H9 (cell line): ENCODE data around the gene ZFP92. TPM values are rescaled to one million over a fixed set of nuclear protein-coding genes. Genes with fewer than 3 reads are reported as not detected.

Experiments used
- DNase-seq: peaks from one replicate; pipeline ENCODE4 v3.0.0-alpha.2; 2017
- H2AFZ ChIP-seq: one replicate; pipeline ENCODE4 v1.6.1; 2013; ENCODE audit warnings: mild to moderate bottlenecking, low read length, control low read depth, moderate library complexity
- H2AK5ac ChIP-seq: 2 replicates; pipeline ENCODE4 v1.6.1; 2013; ENCODE audit warnings: low read length, control low read depth, mixed read lengths; ENCODE audit not compliant: insufficient read length
- H2BK120ac ChIP-seq: one replicate; pipeline ENCODE4 v1.6.1; 2013; ENCODE audit warnings: low read depth, mild to moderate bottlenecking, low read length, control low read depth, inconsistent platforms; ENCODE audit not compliant: poor library complexity, severe bottlenecking
- H2BK12ac ChIP-seq: 2 replicates; pipeline ENCODE4 v1.6.1; 2013; ENCODE audit warnings: low read length, control low read depth, mixed read lengths, low read depth; ENCODE audit not compliant: insufficient read length
- H2BK15ac ChIP-seq: 2 replicates; pipeline ENCODE4 v1.6.1; 2013; ENCODE audit warnings: low read depth, low read length, control low read depth
- H2BK20ac ChIP-seq: one replicate; pipeline ENCODE4 v1.6.1; 2013; ENCODE audit warnings: low read depth, mild to moderate bottlenecking, low read length, control low read depth, inconsistent platforms; ENCODE audit not compliant: poor library complexity, severe bottlenecking
- H2BK5ac ChIP-seq: 2 replicates; pipeline ENCODE4 v1.6.1; 2013; ENCODE audit warnings: low read length, control low read depth, mixed read lengths; ENCODE audit not compliant: insufficient read length
- H3K14ac ChIP-seq: 2 replicates; pipeline ENCODE4 v1.6.1; 2013; ENCODE audit warnings: low read length, control low read depth; ENCODE audit not compliant: insufficient read depth
- H3K18ac ChIP-seq: 2 replicates; pipeline ENCODE4 v1.6.1; 2013; ENCODE audit warnings: low read depth, mild to moderate bottlenecking, mixed read lengths, low read length, control low read depth; ENCODE audit not compliant: insufficient read length
- H3K23ac ChIP-seq: 2 replicates; pipeline ENCODE4 v1.6.1; 2013; ENCODE audit warnings: low read length, control low read depth, mixed read lengths, low read depth; ENCODE audit not compliant: insufficient read length
- H3K23me2 ChIP-seq: 2 replicates; pipeline ENCODE4 v1.6.1; 2013; ENCODE audit warnings: low read depth, mild to moderate bottlenecking, mixed read lengths, low read length, control low read depth; ENCODE audit not compliant: insufficient read length, poor library complexity, severe bottlenecking
- H3K27ac ChIP-seq: 2 replicates; pipeline ENCODE4 v1.5.1; 2013; ENCODE audit warnings: low read length, control low read depth, mixed read lengths, low read depth; ENCODE audit not compliant: insufficient read length
- H3K27me3 ChIP-seq: 2 replicates; pipeline ENCODE4 v1.6.1; 2013; ENCODE audit warnings: low read length, control low read depth, inconsistent platforms; ENCODE audit not compliant: insufficient read depth
- H3K4ac ChIP-seq: 2 replicates; pipeline ENCODE4 v1.6.1; 2013; ENCODE audit warnings: low read depth, mild to moderate bottlenecking, control low read depth, inconsistent platforms, low read length, moderate library complexity
- H3K4me1 ChIP-seq: 2 replicates; pipeline ENCODE4 v1.6.1; 2013; ENCODE audit warnings: low read length, control low read depth, inconsistent platforms; ENCODE audit not compliant: insufficient read depth
- H3K4me2 ChIP-seq: 2 replicates; pipeline ENCODE4 v1.6.1; 2013; ENCODE audit warnings: low read length, control low read depth, mixed read lengths; ENCODE audit not compliant: insufficient read length, insufficient read depth
- H3K56ac ChIP-seq: 2 replicates; pipeline ENCODE4 v1.6.1; 2013; ENCODE audit warnings: low read depth, mild to moderate bottlenecking, mixed read lengths, low read length, control low read depth; ENCODE audit not compliant: insufficient read length
- H3K79me1 ChIP-seq: 2 replicates; pipeline ENCODE4 v1.6.1; 2013; ENCODE audit warnings: low read depth, mild to moderate bottlenecking, moderate library complexity, low read length, control low read depth, inconsistent platforms; ENCODE audit not compliant: insufficient read depth, poor library complexity, severe bottlenecking
- H3K79me2 ChIP-seq: 2 replicates; pipeline ENCODE4 v1.6.1; 2013; ENCODE audit warnings: low read length, control low read depth, inconsistent platforms; ENCODE audit not compliant: insufficient read depth
- H3K9ac ChIP-seq: 2 replicates; pipeline ENCODE4 v1.6.1; 2013; ENCODE audit warnings: low read length, control low read depth, mixed read lengths; ENCODE audit not compliant: insufficient read length; ENCODE audit errors: extremely low read depth
- H3K9me3 ChIP-seq: one replicate; pipeline ENCODE4 v1.6.1; 2013; ENCODE audit warnings: low read depth, low read length, inconsistent platforms; ENCODE audit not compliant: control insufficient read depth
- H3T11ph ChIP-seq: one replicate; pipeline ENCODE4 v1.6.1; 2013; ENCODE audit warnings: mild to moderate bottlenecking, low read length, control low read depth, inconsistent platforms
- H4K20me1 ChIP-seq: one replicate; pipeline ENCODE4 v1.6.1; 2013; ENCODE audit not compliant: control insufficient read depth, insufficient read length, insufficient read depth
- H4K5ac ChIP-seq: 2 replicates; pipeline ENCODE4 v1.6.1; 2013; ENCODE audit warnings: low read depth, mild to moderate bottlenecking, mixed read lengths, low read length, control low read depth; ENCODE audit not compliant: insufficient read length
- H4K8ac ChIP-seq: replicated peaks from 2 replicates; pipeline ENCODE4 v1.6.1; 2013; ENCODE audit warnings: low read length, control low read depth, mixed read lengths, low read depth; ENCODE audit not compliant: insufficient read length
- H4K91ac ChIP-seq: 2 replicates; pipeline ENCODE4 v1.6.1; 2013; ENCODE audit warnings: low read depth, mild to moderate bottlenecking, moderate library complexity, mixed read lengths, low read length, control low read depth; ENCODE audit not compliant: insufficient read length
- H3K27ac Mint-ChIP-seq, 3 experiments: 2 replicates in 2 of 3; 3 replicates in 1 of 3; pipeline ENCODE4 v1.8.0; 2020 to 2021; ENCODE audit warnings: mixed read lengths in 3 of 3, mild to moderate bottlenecking in 1 of 3, moderate library complexity in 1 of 3
- H3K27me3 Mint-ChIP-seq: 2 replicates; pipeline ENCODE4 v1.8.0; 2021; ENCODE audit warnings: low read depth, mild to moderate bottlenecking, moderate library complexity, mixed read lengths
- H3K36me3 Mint-ChIP-seq, 3 experiments: 2 replicates in 2 of 3; 3 replicates in 1 of 3; pipeline ENCODE4 v1.8.0; 2020 to 2021; ENCODE audit warnings: low read depth in 3 of 3, mixed read lengths in 3 of 3; ENCODE audit not compliant: insufficient read depth in 1 of 3
- H3K4me1 Mint-ChIP-seq, 2 experiments: 2 replicates each; pipeline ENCODE4 v1.8.0; 2020; ENCODE audit warnings: mixed read lengths in 2 of 2
- H3K4me3 Mint-ChIP-seq, 2 experiments: 2 replicates in 1 of 2; 3 replicates in 1 of 2; pipeline ENCODE4 v1.8.0; 2020 to 2021; ENCODE audit warnings: mild to moderate bottlenecking in 2 of 2, mixed read lengths in 2 of 2, moderate library complexity in 1 of 2
- H3K9me3 Mint-ChIP-seq, 2 experiments: 2 replicates in 1 of 2; 3 replicates in 1 of 2; pipeline ENCODE4 v1.8.0; 2020; ENCODE audit warnings: mild to moderate bottlenecking in 2 of 2, mixed read lengths in 2 of 2, moderate library complexity in 1 of 2
- CTCF ChIP-seq: fragments of 200-600 bp; sonication (generic); conservative IDR thresholded peaks from 3 replicates; pipeline ENCODE4 v1.8.0; 2021; ENCODE audit warnings: antibody characterized with exemption, mild to moderate bottlenecking
- WGBS: extraction: QIAGEN DNeasy Blood & Tissue Kit; methylation state at CpG from one replicate; pipeline ENCODE4 v1.1.7; 2013; ENCODE audit warnings: missing lambda C conversion rate, low lambda C conversion rate, mixed read lengths; ENCODE audit not compliant: insufficient read length; ENCODE audit errors: extremely low coverage; 5-methylcytosine and 5-hydroxymethylcytosine counted together
- total RNA-seq: library from RNA; stranded (reverse); gene quantifications from 2 replicates; pipeline ENCODE4 v1.2.1, GENCODE V29; 2021

ZFP92 gene
- total RNA-seq, 1 experiment from 2014 or later: 0.68 TPM

- no peak overlapping the region for H4K91ac ChIP-seq
- DNase-seq: no peak
- peaks cover 4% of the 10 kb centered on the region for H3K27me3 Mint-ChIP-seq
- H3K18ac ChIP-seq: no peak overlapping the region
- peaks cover 0 to 3% (median 0%) of the 10 kb centered on the region in 3 experiments; a peak in 2 of 7 replicates for H3K36me3 Mint-ChIP-seq
- H3K9me3 ChIP-seq: peaks cover 29% of the 10 kb centered on the region
- H2BK20ac ChIP-seq: no peak overlapping the region
- H3K4me1 Mint-ChIP-seq: peaks cover 0 to 4% of the 10 kb centered on the region in 2 experiments; a peak in 1 of 4 replicates
- no peak overlapping the region for H3K9ac ChIP-seq
- no peak overlapping the region for H4K8ac ChIP-seq
- H4K5ac ChIP-seq: no peak overlapping the region
- H2BK5ac ChIP-seq: no peak overlapping the region
- no peak overlapping the region for H2BK120ac ChIP-seq
- H3K23ac ChIP-seq: no peak overlapping the region
- no peak overlapping the region for H3K56ac ChIP-seq
- no peak overlapping the region for H3K27ac ChIP-seq
- H3K23me2 ChIP-seq: no peaks in the 10 kb centered on the region
- H3K4me3 Mint-ChIP-seq: no peak overlapping the region
- no peaks in the 10 kb centered on the region for H3K79me2 ChIP-seq
- H3K9me3 Mint-ChIP-seq: peaks cover 68 to 84% of the 10 kb centered on the region in 2 experiments
- no peak overlapping the region for H3K14ac ChIP-seq
- no peak overlapping the region for H2AK5ac ChIP-seq
- H3K4me1 ChIP-seq: no peaks in the 10 kb centered on the region
- no peak for TF ChIP-seq CTCF
- H2BK15ac ChIP-seq: no peak overlapping the region
- H3T11ph ChIP-seq: no peak overlapping the region
- no peak overlapping the region for H2AFZ ChIP-seq
- WGBS: no CpG with 5 or more reads among the region's 8 CpGs
- no peak overlapping the region for H3K27ac Mint-ChIP-seq
- no peaks in the 10 kb centered on the region for H3K79me1 ChIP-seq
- no peak overlapping the region for H2BK12ac ChIP-seq
- no peak overlapping the region for H3K4me2 ChIP-seq
- H4K20me1 ChIP-seq: no peaks in the 10 kb centered on the region
- no peak overlapping the region for H3K4ac ChIP-seq
- no peaks in the 10 kb centered on the region for H3K27me3 ChIP-seq
Measured at GRCh38 chrX:153370293-153371055, 40.8 kb upstream of the ZFP92 start.
